VCaP (cell line): ENCODE measurements around the gene CDH13.

Source experiments
- H3K27ac ChIP-seq: fragments of 450-650 bp; 2 replicates; pipeline ENCODE4 v1.5.1; 2017
- TF ChIP-seq, protein P1 (sequence below): fragments of 450-650 bp; conservative IDR thresholded peaks from 2 replicates; pipeline ENCODE4 v1.5.1; 2017; ENCODE audit warnings: mild to moderate bottlenecking, moderate library complexity

Gene CDH13

DNA sequence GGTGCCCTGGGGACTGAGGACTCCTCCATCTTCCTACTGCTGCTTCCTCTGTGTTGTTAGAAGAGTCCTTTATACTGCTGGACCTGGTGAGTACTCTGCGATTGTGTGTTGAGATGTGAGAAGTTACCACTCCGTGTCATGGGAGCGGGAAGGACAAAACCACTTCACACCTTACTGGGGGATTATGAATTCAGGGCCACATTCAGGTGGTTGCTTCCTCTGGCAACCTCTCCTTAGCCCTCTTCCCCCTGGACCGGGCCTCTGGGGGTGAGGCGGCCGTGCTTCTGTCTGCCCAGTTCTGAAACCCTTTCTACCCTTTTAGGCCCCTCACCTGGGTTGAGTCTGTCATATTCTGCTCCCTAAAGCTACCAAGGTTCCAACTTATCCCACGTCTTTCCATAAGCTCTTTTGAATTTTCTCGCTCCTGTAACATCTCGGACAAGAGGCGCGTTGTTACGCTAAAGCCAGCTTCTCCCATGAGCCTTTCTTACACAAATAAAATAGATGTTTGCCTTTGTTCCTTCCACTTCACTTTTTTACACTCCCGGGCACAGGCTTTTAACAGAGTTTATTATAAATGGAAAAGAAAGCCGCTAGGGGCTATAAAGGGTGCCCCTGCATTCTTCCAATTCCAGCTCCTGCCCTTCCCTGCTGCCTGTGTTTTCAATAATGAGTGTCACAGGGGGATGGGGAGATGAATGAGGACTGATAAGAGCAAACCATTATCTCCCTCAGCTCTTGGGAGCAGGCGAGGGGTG, 20.7 kb upstream of the CDH13 start:
- H3K27ac ChIP-seq = no peak overlapping the region
- TF ChIP-seq, protein P1, sequence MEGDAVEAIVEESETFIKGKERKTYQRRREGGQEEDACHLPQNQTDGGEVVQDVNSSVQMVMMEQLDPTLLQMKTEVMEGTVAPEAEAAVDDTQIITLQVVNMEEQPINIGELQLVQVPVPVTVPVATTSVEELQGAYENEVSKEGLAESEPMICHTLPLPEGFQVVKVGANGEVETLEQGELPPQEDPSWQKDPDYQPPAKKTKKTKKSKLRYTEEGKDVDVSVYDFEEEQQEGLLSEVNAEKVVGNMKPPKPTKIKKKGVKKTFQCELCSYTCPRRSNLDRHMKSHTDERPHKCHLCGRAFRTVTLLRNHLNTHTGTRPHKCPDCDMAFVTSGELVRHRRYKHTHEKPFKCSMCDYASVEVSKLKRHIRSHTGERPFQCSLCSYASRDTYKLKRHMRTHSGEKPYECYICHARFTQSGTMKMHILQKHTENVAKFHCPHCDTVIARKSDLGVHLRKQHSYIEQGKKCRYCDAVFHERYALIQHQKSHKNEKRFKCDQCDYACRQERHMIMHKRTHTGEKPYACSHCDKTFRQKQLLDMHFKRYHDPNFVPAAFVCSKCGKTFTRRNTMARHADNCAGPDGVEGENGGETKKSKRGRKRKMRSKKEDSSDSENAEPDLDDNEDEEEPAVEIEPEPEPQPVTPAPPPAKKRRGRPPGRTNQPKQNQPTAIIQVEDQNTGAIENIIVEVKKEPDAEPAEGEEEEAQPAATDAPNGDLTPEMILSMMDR = no peak

DNA sequence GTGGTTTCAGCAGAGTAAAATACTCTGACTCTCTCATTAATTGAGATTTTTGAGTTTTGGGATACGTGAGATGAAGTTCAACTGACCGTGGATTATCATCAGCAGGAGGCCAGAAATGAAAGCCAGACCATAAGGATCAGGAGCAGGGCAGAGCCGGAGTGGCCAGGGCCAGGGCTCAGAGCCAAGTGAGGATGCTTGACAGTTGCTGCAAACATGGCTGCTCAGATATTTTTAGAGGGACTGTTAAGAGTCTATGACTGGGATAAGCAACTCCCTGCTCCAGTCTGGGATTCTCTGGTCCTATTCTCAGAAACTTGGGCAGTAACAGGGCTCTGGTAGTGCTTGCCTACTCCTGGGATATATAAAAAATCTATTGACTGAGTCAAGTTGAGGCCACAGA, 17.6 kb upstream of the CDH13 start:
- TF ChIP-seq, protein P1 = no peak

DNA sequence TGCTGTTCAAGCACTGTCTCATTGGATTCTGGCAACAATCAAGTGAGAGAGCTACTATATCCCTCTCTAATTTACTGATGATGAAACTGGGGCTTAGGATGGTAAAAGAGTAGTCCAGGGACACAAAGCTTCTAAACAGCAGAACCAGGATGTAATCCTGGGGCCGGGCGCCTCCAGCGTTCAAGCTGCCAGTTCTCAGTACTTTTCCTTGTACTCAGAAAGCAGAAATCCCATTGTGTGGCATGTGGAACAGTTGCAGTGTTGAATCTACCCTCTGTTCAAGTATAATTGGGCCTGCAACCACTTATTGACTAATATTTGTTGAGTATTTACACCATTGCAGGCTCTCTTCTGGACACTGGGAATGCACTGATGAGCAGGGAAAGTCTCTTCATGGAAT, 14.5 kb upstream of the CDH13 start:
- TF ChIP-seq, protein P1 = no peak
- H3K27ac ChIP-seq = no peak overlapping the region

More for the DNA sequence above, 17.6 kb upstream of the CDH13 start:
- no peak overlapping the region for H3K27ac ChIP-seq

DNA sequence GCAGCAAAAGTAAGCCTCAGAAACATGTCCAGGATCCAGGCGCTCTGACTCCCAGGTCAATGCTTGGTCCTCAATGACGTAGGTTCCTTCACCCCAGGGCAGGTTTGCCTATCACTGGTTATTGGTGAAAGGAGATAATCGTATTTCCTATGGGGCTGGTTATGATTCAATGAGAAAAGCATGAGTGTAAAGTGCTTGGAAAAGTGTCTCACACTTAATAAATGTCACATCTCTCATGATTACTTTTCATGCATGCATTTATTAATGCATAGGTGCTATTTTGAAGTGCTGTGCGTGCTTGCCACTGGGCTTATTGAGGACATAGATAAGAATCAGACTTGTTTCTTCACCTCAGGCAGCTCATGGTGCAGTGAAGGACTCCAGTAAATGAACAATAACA, 10.4 kb upstream of the CDH13 start:
- H3K27ac ChIP-seq = no peak overlapping the region
- TF ChIP-seq, protein P1 = no peak

DNA sequence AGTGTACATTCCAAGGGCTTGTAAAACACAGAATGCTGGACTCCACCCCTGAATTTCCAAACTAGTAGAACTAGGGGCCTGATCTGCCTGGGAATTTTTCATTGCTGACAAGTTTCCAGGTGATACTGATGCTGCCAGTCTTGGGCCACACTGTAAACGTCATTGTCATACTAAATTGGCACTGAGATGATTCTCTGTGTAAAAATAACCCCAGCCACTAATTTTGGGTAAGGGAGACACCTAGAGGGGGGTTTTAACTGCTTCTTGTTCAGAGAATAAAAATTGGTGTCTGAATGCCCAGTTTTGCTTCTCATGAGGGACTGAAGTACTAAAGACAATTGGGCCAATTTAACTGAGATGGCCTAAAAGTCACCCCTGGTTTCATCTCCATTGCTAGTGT, 5.0 kb upstream of the CDH13 start:
- TF ChIP-seq, protein P1 = 0 out of 2 replicates have a peak, but pooled peaks have one; percentile 13
- H3K27ac ChIP-seq = no peak overlapping the region

DNA sequence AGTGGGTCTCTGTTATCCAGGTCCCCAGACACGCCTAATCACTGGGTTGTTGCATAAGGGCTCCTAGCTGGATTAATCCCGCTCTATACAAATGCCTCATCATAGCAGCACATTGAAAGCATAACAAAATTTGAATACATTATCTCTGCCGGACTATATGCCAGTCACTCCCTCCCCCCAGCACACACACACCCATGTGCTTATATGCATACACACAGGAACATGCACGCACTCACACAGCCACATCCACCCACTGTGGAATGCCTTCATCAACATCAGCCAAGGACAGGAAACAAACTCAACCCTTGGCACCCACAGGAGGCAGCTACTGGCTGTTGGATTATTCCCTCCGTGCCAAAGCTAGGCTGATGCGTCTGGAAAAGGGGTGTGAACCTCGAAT, 3.5 kb upstream of the CDH13 start:
- no peak overlapping the region for H3K27ac ChIP-seq
- TF ChIP-seq, protein P1 = no peak

DNA sequence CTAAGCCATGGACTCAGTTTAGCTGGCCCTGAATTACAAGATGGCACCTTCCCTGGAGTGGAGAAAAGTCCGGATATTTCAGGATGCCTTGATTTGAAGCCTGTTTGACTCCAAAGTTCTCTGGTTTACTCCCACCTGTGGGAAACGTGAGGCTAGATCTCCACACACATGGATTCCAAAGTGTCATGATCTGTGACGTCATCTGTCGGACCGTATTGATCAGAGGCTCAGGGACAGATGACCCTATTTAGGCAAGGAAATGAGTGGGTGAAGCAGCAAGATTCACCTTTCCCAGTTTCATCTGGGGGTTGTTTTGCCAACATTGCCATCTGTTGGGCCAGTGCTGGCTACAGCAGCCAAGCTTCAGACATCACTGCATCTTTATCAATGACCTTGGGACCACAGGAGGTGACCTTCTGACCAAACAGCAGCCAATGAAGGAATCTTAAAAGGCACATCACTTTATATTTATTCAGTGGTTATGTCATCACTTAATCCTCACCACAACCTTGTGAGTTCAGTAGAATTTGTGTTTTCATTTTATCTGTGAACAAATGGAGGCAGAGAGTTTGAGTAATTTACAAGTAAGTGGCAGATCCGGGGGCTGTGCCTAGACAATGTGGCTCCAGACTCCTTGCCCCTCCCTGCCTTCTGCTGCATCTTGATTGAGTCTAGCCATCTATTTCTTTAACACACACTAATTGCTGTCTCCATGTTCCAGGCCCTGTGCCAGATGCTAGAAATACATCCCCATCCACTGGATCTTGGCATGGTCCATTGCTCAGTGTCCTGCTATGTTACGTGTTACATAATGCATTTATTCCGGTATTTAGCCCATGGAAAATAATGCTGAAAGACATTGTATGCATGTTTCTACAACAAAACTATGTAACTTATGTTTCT, 1.5 kb upstream of the CDH13 start:
- TF ChIP-seq, protein P1 = no peak
- H3K27ac ChIP-seq = no peak overlapping the region
